Sigmoid colon (tissue), 4 donors: ENCODE results near the gene UBQLNL.

Source experiments
- EP300 ChIP-seq, 4 donors: sonication (generic); formaldehyde crosslinking; IDR thresholded peaks; one replicate each; pipeline ENCODE4 v1.6.1; 2017; ENCODE audit warnings: antibody characterized with exemption in 4 of 4
- POLR2AphosphoS5 ChIP-seq, 4 donors: sonication (generic); formaldehyde crosslinking; IDR thresholded peaks; one replicate each; pipeline ENCODE4 v1.6.1; 2017; ENCODE audit warnings: antibody characterized with exemption in 4 of 4
- TF ChIP-seq, protein P1 (sequence below), 4 experiments: fragments of 450-650 bp in 3 of 4; fragments of 200-600 bp in 1 of 4; IDR thresholded peaks; one replicate each; pipeline ENCODE4 v1.5.1; 2016 to 2019; ENCODE audit warnings: antibody characterized with exemption in 4 of 4, mild to moderate bottlenecking in 3 of 4, moderate library complexity in 2 of 4

DNA sequence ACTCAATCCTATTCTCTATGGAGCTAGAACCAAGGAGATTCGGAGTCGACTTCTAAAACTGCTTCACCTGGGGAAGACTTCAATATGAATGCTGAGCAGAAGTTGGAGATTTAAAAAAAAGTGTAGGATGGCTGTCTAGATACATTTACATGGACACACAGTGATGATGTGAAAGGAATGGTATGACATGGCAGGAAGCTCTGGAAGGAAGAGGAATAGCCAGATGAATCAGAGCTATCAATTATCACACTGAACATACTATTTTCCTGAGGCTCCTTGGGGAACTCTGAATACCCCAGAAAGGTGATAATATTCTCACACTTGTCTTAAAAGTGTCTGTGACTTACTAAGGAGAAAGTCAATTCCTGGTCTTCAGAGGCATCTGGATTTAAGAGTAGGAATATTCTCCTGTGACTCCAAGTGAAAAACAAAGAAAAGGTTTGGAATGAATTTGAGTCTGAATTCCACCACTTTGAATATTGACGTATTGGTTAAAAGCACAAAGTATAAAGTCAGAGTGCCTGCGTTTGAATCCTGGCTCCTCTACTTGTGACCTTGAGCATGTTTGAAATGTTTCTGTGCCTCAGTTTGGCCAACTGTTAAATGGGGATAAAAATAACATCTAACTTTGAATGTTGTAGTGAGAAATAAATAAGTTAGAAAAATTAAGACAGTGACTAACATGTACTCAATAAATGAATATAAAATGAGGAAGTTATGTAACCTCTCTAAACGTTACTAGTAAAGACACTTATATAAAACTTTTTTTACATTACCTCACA, 26.7 kb downstream of the UBQLNL start:
- TF ChIP-seq POLR2AphosphoS5 (IDR thresholded peaks at IDR 0.05), result no peak
- TF ChIP-seq, protein P1, sequence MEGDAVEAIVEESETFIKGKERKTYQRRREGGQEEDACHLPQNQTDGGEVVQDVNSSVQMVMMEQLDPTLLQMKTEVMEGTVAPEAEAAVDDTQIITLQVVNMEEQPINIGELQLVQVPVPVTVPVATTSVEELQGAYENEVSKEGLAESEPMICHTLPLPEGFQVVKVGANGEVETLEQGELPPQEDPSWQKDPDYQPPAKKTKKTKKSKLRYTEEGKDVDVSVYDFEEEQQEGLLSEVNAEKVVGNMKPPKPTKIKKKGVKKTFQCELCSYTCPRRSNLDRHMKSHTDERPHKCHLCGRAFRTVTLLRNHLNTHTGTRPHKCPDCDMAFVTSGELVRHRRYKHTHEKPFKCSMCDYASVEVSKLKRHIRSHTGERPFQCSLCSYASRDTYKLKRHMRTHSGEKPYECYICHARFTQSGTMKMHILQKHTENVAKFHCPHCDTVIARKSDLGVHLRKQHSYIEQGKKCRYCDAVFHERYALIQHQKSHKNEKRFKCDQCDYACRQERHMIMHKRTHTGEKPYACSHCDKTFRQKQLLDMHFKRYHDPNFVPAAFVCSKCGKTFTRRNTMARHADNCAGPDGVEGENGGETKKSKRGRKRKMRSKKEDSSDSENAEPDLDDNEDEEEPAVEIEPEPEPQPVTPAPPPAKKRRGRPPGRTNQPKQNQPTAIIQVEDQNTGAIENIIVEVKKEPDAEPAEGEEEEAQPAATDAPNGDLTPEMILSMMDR (IDR thresholded peaks at IDR 0.05), result no peak
- no peak for TF ChIP-seq EP300 (IDR thresholded peaks at IDR 0.05)
